ENCODE data around the gene PI4KA.

GRCh38 chr22:20822240-20822639 is 36.4 kb downstream of the PI4KA start:
- no peak for TF ChIP-seq CTCF (IDR thresholded peaks at IDR 0.05; ENCODE audit: low read depth, low read length, missing input control)
- no peak for TF ChIP-seq TAF1 (conservative IDR thresholded peaks at IDR 0.05)
- no peak for TF ChIP-seq JUND (IDR thresholded peaks at IDR 0.05)
- no peak for TF ChIP-seq MAX (IDR thresholded peaks at IDR 0.05)
- TF ChIP-seq SP1 (IDR thresholded peaks at IDR 0.05), result no peak
- TF ChIP-seq, protein P1, sequence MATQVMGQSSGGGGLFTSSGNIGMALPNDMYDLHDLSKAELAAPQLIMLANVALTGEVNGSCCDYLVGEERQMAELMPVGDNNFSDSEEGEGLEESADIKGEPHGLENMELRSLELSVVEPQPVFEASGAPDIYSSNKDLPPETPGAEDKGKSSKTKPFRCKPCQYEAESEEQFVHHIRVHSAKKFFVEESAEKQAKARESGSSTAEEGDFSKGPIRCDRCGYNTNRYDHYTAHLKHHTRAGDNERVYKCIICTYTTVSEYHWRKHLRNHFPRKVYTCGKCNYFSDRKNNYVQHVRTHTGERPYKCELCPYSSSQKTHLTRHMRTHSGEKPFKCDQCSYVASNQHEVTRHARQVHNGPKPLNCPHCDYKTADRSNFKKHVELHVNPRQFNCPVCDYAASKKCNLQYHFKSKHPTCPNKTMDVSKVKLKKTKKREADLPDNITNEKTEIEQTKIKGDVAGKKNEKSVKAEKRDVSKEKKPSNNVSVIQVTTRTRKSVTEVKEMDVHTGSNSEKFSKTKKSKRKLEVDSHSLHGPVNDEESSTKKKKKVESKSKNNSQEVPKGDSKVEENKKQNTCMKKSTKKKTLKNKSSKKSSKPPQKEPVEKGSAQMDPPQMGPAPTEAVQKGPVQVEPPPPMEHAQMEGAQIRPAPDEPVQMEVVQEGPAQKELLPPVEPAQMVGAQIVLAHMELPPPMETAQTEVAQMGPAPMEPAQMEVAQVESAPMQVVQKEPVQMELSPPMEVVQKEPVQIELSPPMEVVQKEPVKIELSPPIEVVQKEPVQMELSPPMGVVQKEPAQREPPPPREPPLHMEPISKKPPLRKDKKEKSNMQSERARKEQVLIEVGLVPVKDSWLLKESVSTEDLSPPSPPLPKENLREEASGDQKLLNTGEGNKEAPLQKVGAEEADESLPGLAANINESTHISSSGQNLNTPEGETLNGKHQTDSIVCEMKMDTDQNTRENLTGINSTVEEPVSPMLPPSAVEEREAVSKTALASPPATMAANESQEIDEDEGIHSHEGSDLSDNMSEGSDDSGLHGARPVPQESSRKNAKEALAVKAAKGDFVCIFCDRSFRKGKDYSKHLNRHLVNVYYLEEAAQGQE (IDR thresholded peaks at IDR 0.05), result no peak
- TF ChIP-seq, protein P2, sequence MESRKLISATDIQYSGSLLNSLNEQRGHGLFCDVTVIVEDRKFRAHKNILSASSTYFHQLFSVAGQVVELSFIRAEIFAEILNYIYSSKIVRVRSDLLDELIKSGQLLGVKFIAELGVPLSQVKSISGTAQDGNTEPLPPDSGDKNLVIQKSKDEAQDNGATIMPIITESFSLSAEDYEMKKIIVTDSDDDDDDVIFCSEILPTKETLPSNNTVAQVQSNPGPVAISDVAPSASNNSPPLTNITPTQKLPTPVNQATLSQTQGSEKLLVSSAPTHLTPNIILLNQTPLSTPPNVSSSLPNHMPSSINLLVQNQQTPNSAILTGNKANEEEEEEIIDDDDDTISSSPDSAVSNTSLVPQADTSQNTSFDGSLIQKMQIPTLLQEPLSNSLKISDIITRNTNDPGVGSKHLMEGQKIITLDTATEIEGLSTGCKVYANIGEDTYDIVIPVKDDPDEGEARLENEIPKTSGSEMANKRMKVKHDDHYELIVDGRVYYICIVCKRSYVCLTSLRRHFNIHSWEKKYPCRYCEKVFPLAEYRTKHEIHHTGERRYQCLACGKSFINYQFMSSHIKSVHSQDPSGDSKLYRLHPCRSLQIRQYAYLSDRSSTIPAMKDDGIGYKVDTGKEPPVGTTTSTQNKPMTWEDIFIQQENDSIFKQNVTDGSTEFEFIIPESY (IDR thresholded peaks at IDR 0.05), result no peak
- no peak for TF ChIP-seq ATF3 (IDR thresholded peaks at IDR 0.05)
- TF ChIP-seq EGR1 (IDR thresholded peaks at IDR 0.05; ENCODE audit: low read depth in 2 of 2), result no peak
- no peak for TF ChIP-seq GABPA (IDR thresholded peaks at IDR 0.05 in 1 of 2, conservative IDR thresholded peaks at IDR 0.05 in 1 of 2)
- no peak for TF ChIP-seq FOXA1 (IDR thresholded peaks at IDR 0.05)
- no peak for TF ChIP-seq RXRA (IDR thresholded peaks at IDR 0.05)
- TF ChIP-seq YY1 (IDR thresholded peaks at IDR 0.05), result no peak

Data from liver (tissue), 3 donors.